Epithelial cell of esophagus (primary cell): ENCODE data around the gene PAQR6.
A peak's percentile ranks its signal among the peaks of the same experiment; 100 is the strongest.

Experiments used
- DNase-seq: peaks from one replicate; pipeline ENCODE4 v3.0.0; 2010; ENCODE audit warnings: low read depth
- H3K4me3 ChIP-seq: 2 replicates; pipeline ENCODE4 v1.5.1; 2011; ENCODE audit warnings: mild to moderate bottlenecking, low read length, control low read depth
- CTCF ChIP-seq: IDR thresholded peaks from 2 replicates; pipeline ENCODE4 v1.5.1; 2011; ENCODE audit warnings: low read depth, mild to moderate bottlenecking, low read length, control low read depth, inconsistent platforms; ENCODE audit not compliant: insufficient read depth; ENCODE audit errors: missing control alignments

The PAQR6 gene

GRCh38 chr1:156213644-156213966 is 34.3 kb downstream of the PAQR6 start:
- DNase-seq, result no peak
- H3K4me3 ChIP-seq, result peak overlapping the region; percentile 80
- no peak for TF ChIP-seq CTCF

- peak within 1 kb of the TSS; percentile 80 for H3K4me3 ChIP-seq
- peak; percentile 4 for TF ChIP-seq CTCF
- peak; percentile 97 for DNase-seq
Measured at GRCh38 chr1:156212833-156213643, 34.8 kb downstream of the PAQR6 start, which contains the start of gene PMF1. Gene PMF1 (plus strand): TSS chr1:156213007. CDS start chr1:156213016, 9 bp downstream.

GRCh38 chr1:156212130-156212529 is 35.7 kb downstream of the PAQR6 start:
- TF ChIP-seq CTCF, result no peak
- no peak for DNase-seq
- H3K4me3 ChIP-seq, result peak overlapping the region; percentile 80

- no peak for DNase-seq
- no peak for TF ChIP-seq CTCF
- no peak overlapping the region for H3K4me3 ChIP-seq
Measured at GRCh38 chr1:156211243-156211642, 36.6 kb downstream of the PAQR6 start.

GRCh38 chr1:156204686-156205085 is 43.2 kb downstream of the PAQR6 start:
- no peak for TF ChIP-seq CTCF
- H3K4me3 ChIP-seq, result no peak overlapping the region
- DNase-seq, result no peak

GRCh38 chr1:156203331-156203730 is 44.5 kb downstream of the PAQR6 start:
- peak; percentile 22 for DNase-seq
- H3K4me3 ChIP-seq, result no peak overlapping the region
- no peak for TF ChIP-seq CTCF

- TF ChIP-seq CTCF, result no peak
- no peak overlapping the region for H3K4me3 ChIP-seq
- DNase-seq, result no peak
Measured at GRCh38 chr1:156200044-156200443, 47.8 kb downstream of the PAQR6 start.
